Activated B cell treated with CpG ODN at 0.5 μM for 24 hours (primary cell): Measurements from ENCODE around the gene RAPGEF1. TPM values are rescaled to one million over a fixed set of nuclear protein-coding genes. Genes with fewer than 3 reads are reported as not detected.
"Not testable (repeated sequence)": the region's sequence is repeated elsewhere in the genome, so short reads cannot be mapped to it uniquely, and the experiment has no call there.

Experiments
- ATAC-seq: fragments of 200-7000 bp; cut with Tn5 transposase; one replicate; pipeline ENCODE4 v1.10.0; 2021; ENCODE audit warnings: low read depth, mild to moderate bottlenecking, moderate library complexity
- CTCF ChIA-PET: fragments of 350-600 bp; sonication (Branson Sonifier 250); formaldehyde crosslinking; loops from one replicate; lab custom pipeline; 2021; ENCODE audit warnings: antibody characterized with exemption; lab: Charles Lee
- POLR2A ChIA-PET: fragments of 350-600 bp; sonication (Branson Sonifier 250); formaldehyde crosslinking; loops from one replicate; lab custom pipeline; 2021; ENCODE audit warnings: antibody characterized with exemption; lab: Charles Lee
- DNase-seq: peaks from one replicate; pipeline ENCODE4 v3.0.0; 2022
- H3K27ac Mint-ChIP-seq: one replicate; pipeline ENCODE4 v1.8.0; 2020; ENCODE audit warnings: mixed read lengths
- H3K27me3 Mint-ChIP-seq: one replicate; pipeline ENCODE4 v1.8.0; 2021; ENCODE audit warnings: mixed read lengths
- H3K36me3 Mint-ChIP-seq: one replicate; pipeline ENCODE4 v1.8.0; 2021; ENCODE audit warnings: low read depth, mixed read lengths
- H3K4me1 Mint-ChIP-seq: one replicate; pipeline ENCODE4 v1.8.0; 2021; ENCODE audit warnings: mixed read lengths
- H3K4me3 Mint-ChIP-seq: one replicate; pipeline ENCODE4 v1.8.0; 2020; ENCODE audit warnings: mild to moderate bottlenecking, mixed read lengths
- H3K9me3 Mint-ChIP-seq: one replicate; pipeline ENCODE4 v1.8.0; 2020; ENCODE audit warnings: mixed read lengths
- CTCF ChIP-seq: fragments of 200-600 bp; IDR thresholded peaks from one replicate; pipeline ENCODE4 v1.8.0; 2022; ENCODE audit warnings: antibody characterized with exemption, mild to moderate bottlenecking
- intact Hi-C: fragments of 100-400 bp; cut with micrococcal nuclease; formaldehyde crosslinking; loops from one replicate; pipeline ENCODE4 v1.15.1; 2024
- total RNA-seq: library from RNA; stranded (reverse); gene quantifications from 2 replicates; pipeline ENCODE4 v1.2.3, GENCODE V29; 2022

RAPGEF1 gene
- total RNA-seq, 1 donor from 2014 or later: 318 TPM

- Mint-ChIP-seq H3K4me1 (peaks cover 5% of the 10 kb centered on the region), H3K4me3 (no peak overlapping the region), H3K36me3 (no peaks in the 10 kb centered on the region), H3K9me3 (no peaks in the 10 kb centered on the region), H3K27ac (no peak overlapping the region), H3K27me3 (peaks cover 7% of the 10 kb centered on the region)
- intact Hi-C loops: no loop called here
- CTCF ChIA-PET: interaction anchor here (0.6 to 4.7 kb wide), 7 partner anchors 12 to 555 kb away, joined by 3 to 27 read pairs (median 5); no protein-coding TSS in a partner anchor
- DNase-seq (no peak), ATAC-seq (no peak)
- POLR2A ChIA-PET: no interaction called here
- no peak for TF ChIP-seq CTCF
Observed at GRCh38 chr9:131759017-131759647, 19.3 kb upstream of the RAPGEF1 start.

GRCh38 chr9:131757549-131757948, 17.7 kb upstream of the RAPGEF1 start:
- ATAC-seq: no peak
- ChIA-PET POLR2A (no interaction called here), CTCF (interaction anchor here (0.7 to 4.7 kb wide), 7 partner anchors 13 to 505 kb away, joined by 3 to 27 read pairs (median 6); no protein-coding TSS in a partner anchor)
- H3K27ac Mint-ChIP-seq: no peak overlapping the region
- peaks cover 7% of the 10 kb centered on the region for H3K27me3 Mint-ChIP-seq
- peaks cover 5% of the 10 kb centered on the region for H3K4me1 Mint-ChIP-seq
- intact Hi-C loops: no loop called here
- no peak overlapping the region for H3K4me3 Mint-ChIP-seq
- DNase-seq: no peak
- H3K9me3 Mint-ChIP-seq: no peaks in the 10 kb centered on the region
- no peaks in the 10 kb centered on the region for H3K36me3 Mint-ChIP-seq
- no peak for TF ChIP-seq CTCF

GRCh38 chr9:131755541-131756198, 15.8 kb upstream of the RAPGEF1 start:
- POLR2A ChIA-PET: interaction anchor here (0.5 to 1.0 kb wide), 4 partner anchors 30 to 595 kb away, joined by 3 to 5 read pairs (median 4); no protein-coding TSS in a partner anchor
- Mint-ChIP-seq H3K4me1 (peaks cover 5% of the 10 kb centered on the region), H3K27ac (peak overlapping the region; percentile 32), H3K36me3 (no peaks in the 10 kb centered on the region), H3K9me3 (no peaks in the 10 kb centered on the region), H3K27me3 (peaks cover 7% of the 10 kb centered on the region), H3K4me3 (no peak overlapping the region)
- no peak for TF ChIP-seq CTCF
- ATAC-seq: peak; percentile 100
- CTCF ChIA-PET: interaction anchor here (0.7 to 1.1 kb wide), 3 partner anchors 10 to 382 kb away, joined by 3 read pairs; no protein-coding TSS in a partner anchor
- DNase-seq: peak; percentile 77
- intact Hi-C loops: loop anchor here (2.0 kb wide), 1 partner anchor 485 kb away; no protein-coding TSS in a partner anchor

- no peak for TF ChIP-seq CTCF
- no peak for ATAC-seq
Observed at GRCh38 chr9:131754846-131755245, 15.0 kb upstream of the RAPGEF1 start.

GRCh38 chr9:131753751-131754150, 13.9 kb upstream of the RAPGEF1 start:
- CTCF ChIA-PET, H3K4me1 Mint-ChIP-seq, POLR2A ChIA-PET, H3K27ac Mint-ChIP-seq, DNase-seq, H3K36me3 Mint-ChIP-seq, H3K9me3 Mint-ChIP-seq, ATAC-seq, H3K4me3 Mint-ChIP-seq, H3K27me3 Mint-ChIP-seq: not testable (repeated sequence)
- intact Hi-C loops: loop anchor here (2.0 kb wide), 1 partner anchor 487 kb away; no protein-coding TSS in a partner anchor

More at GRCh38 chr9:131754846-131755245, 15.0 kb upstream of the RAPGEF1 start:
- Mint-ChIP-seq H3K27me3 (peaks cover 7% of the 10 kb centered on the region), H3K4me1 (peaks cover 5% of the 10 kb centered on the region), H3K4me3 (no peak overlapping the region), H3K9me3 (no peaks in the 10 kb centered on the region), H3K27ac (no peak overlapping the region), H3K36me3 (no peaks in the 10 kb centered on the region)
- no peak for DNase-seq
- ChIA-PET POLR2A (no interaction called here), CTCF (interaction anchor here (0.7 to 1.1 kb wide), 2 partner anchors 161 to 1420 kb away, joined by 3 read pairs; no protein-coding TSS in a partner anchor)
- intact Hi-C loops: loop anchor here (2.0 kb wide), 1 partner anchor 486 kb away; no protein-coding TSS in a partner anchor
